ENCODE measurements around the gene CYP39A1. TPM values are rescaled to one million over a fixed set of nuclear protein-coding genes. Genes with fewer than 3 reads are reported as not detected.

CYP39A1 gene, protein sequence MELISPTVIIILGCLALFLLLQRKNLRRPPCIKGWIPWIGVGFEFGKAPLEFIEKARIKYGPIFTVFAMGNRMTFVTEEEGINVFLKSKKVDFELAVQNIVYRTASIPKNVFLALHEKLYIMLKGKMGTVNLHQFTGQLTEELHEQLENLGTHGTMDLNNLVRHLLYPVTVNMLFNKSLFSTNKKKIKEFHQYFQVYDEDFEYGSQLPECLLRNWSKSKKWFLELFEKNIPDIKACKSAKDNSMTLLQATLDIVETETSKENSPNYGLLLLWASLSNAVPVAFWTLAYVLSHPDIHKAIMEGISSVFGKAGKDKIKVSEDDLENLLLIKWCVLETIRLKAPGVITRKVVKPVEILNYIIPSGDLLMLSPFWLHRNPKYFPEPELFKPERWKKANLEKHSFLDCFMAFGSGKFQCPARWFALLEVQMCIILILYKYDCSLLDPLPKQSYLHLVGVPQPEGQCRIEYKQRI
- total RNA-seq (under 1 TPM; 0.62 to 0.90 (median 0.67) TPM), polyA plus RNA-seq (1 to 10 TPM in 1 of 3 donors, under 1 TPM in 2; 0.34 to 2.0 (median 0.58) TPM)
- long read RNA-seq, donor 1, partial matches to known transcripts, result 0 of 1 reads
- long read RNA-seq, donor 1, other reads (novel, unspliced or antisense), result 1 of 1 reads
- long read RNA-seq, donor 2, partial matches to known transcripts, result 0 of 2 reads
- long read RNA-seq, donor 2, other reads (novel, unspliced or antisense), result 2 of 2 reads

DNA sequence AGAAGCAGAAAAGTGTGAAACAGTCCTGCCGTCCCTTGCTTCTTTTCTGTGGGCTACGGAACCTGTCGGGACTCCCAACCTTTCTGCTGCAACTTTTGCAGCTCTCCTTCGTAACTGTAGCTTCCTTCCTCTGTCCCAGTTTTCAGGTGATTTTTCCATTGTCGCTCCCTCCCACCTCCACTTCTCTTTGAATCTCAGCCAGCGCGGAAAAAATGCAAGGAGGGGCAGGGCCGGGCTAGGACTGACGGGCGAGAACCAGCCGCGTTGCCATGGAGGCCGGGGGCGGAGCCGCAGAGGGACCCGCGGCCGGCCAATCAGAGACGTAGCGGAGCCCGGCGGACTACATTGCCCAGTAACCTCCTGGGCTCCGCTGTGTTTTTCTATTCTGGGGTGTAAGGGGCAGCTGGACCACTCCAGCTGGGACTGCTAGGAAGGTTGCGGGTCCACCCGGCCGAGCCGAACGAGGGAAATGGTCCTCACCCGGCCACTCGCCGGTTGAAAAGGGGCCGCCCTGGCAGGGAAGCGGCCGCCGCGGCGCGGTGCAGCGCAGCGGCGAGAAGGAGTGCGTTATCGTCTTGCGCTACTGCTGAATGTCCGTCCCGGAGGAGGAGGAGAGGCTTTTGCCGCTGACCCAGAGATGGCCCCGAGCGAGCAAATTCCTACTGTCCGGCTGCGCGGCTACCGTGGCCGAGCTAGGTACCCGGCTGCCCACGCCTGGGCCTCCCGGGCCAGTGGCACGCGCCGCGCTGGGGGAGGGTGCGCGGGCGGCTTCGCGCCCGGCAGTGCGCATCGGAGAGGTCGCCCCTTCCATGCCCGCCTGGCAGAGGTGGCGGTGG lies at the start of gene CYP39A1, which contains the start of gene SLC25A27:
CYP39A1 (minus strand) TSS at position 216 of the 836 bp plus-strand sequence. CDS start 236 bp downstream, outside the sequence.
SLC25A27 (plus strand) TSS at position 373 of the 836 bp plus-strand sequence; CDS start at position 591, 218 bp downstream.
- ATAC-seq, result peak; percentile 99 to 100 (median 100)
- 0 to 1% (median 0%) methylated on average over 56 to 72 of the region's 72 CpGs for WGBS, 3 donors
- Histone ChIP-seq H3K36me3 (ENCODE audit: insufficient read depth in 1 of 2, low read depth in 1 of 2) (peaks cover 0 to 16% of the 10 kb centered on the region in 2 donors), H3K4me3 (peak within 1 kb of the TSS; percentile 97), H3K4me1 (peaks cover 16% of the 10 kb centered on the region), H3K27me3 (ENCODE audit: insufficient read depth in 3 of 3, low read length in 2 of 3) (no peaks in the 10 kb centered on the region), H3K9me3 (no peaks in the 10 kb centered on the region), H3K27ac (peak within 1 kb of the TSS; percentile 90)
- TF ChIP-seq, protein P1, sequence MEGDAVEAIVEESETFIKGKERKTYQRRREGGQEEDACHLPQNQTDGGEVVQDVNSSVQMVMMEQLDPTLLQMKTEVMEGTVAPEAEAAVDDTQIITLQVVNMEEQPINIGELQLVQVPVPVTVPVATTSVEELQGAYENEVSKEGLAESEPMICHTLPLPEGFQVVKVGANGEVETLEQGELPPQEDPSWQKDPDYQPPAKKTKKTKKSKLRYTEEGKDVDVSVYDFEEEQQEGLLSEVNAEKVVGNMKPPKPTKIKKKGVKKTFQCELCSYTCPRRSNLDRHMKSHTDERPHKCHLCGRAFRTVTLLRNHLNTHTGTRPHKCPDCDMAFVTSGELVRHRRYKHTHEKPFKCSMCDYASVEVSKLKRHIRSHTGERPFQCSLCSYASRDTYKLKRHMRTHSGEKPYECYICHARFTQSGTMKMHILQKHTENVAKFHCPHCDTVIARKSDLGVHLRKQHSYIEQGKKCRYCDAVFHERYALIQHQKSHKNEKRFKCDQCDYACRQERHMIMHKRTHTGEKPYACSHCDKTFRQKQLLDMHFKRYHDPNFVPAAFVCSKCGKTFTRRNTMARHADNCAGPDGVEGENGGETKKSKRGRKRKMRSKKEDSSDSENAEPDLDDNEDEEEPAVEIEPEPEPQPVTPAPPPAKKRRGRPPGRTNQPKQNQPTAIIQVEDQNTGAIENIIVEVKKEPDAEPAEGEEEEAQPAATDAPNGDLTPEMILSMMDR (IDR thresholded peaks at IDR 0.05), result no peak
- DNase-seq, result peak; percentile 92 to 95
- intact Hi-C loops (cut with DNase I), result no loop called here

DNA sequence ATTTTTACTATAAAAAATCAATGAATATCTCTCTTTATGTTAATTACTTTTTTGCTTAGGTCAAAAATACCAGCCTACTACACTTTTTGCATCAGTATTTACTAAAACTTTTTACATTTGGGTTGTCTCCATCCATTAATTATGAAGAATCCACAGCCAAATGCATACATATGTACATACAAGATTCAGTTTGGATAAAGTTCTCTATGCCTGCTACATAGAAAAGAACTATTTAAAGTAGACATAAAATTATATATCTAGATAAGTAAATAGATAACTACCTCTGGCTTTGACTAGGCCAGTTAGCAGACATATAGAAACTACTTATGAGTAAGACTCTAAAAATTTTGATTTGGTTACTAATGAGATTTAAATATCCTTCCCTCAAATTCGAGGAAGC lies 47.4 kb upstream of the CYP39A1 start:
- no peaks in the 10 kb centered on the region for H3K4me1 ChIP-seq
- no peak overlapping the region for H3K4me3 ChIP-seq
- 81 to 90% (median 81%) methylated on average over 1 of the region's 1 CpG for WGBS, 3 donors
- no peak overlapping the region for H3K27ac ChIP-seq
- TF ChIP-seq, protein P1 (IDR thresholded peaks at IDR 0.05), result no peak
- H3K9me3 ChIP-seq, result no peaks in the 10 kb centered on the region
- DNase-seq (no peak), ATAC-seq (no peak)
- peaks cover 0 to 6% of the 10 kb centered on the region in 2 donors for H3K36me3 ChIP-seq (ENCODE audit: insufficient read depth in 1 of 2, low read depth in 1 of 2)
- no peaks in the 10 kb centered on the region for H3K27me3 ChIP-seq (ENCODE audit: insufficient read depth in 3 of 3, low read length in 2 of 3)
- intact Hi-C loops (cut with DNase I), result no loop called here

DNA sequence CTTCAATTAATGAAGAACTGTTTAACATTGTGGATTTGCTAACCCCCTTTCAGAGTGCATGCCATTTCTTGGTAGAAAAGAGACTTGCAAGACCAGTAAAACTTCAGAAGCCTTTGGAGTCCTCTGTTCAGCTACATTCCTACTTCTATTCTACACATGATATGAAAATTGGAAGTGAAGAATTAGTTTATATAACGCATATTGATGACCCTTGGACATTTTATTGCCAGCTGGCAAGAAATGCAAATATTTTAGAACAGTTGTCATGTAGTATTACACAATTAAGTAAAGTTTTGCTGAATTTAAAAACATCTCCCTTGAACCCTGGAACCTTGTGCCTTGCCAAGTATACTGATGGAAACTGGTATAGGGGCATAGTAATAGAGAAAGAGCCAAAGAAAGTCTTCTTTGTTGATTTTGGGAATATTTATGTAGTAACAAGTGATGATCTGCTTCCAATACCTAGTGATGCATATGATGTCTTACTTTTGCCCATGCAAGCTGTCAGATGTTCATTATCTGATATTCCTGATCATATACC lies 38.4 kb upstream of the CYP39A1 start:
- Histone ChIP-seq H3K4me1 (no peaks in the 10 kb centered on the region), H3K27ac (no peak overlapping the region), H3K4me3 (no peak overlapping the region), H3K36me3 (ENCODE audit: insufficient read depth in 1 of 2, low read depth in 1 of 2) (no peaks in the 10 kb centered on the region), H3K9me3 (no peaks in the 10 kb centered on the region), H3K27me3 (ENCODE audit: insufficient read depth in 3 of 3, low read length in 2 of 3) (no peaks in the 10 kb centered on the region)
- ATAC-seq, result no peak
- intact Hi-C loops (cut with DNase I), result no loop called here
- 40 to 54% (median 50%) methylated on average over 1 of the region's 1 CpG for WGBS, 3 donors
- TF ChIP-seq, protein P1 (IDR thresholded peaks at IDR 0.05), result no peak
- DNase-seq, result no peak

DNA sequence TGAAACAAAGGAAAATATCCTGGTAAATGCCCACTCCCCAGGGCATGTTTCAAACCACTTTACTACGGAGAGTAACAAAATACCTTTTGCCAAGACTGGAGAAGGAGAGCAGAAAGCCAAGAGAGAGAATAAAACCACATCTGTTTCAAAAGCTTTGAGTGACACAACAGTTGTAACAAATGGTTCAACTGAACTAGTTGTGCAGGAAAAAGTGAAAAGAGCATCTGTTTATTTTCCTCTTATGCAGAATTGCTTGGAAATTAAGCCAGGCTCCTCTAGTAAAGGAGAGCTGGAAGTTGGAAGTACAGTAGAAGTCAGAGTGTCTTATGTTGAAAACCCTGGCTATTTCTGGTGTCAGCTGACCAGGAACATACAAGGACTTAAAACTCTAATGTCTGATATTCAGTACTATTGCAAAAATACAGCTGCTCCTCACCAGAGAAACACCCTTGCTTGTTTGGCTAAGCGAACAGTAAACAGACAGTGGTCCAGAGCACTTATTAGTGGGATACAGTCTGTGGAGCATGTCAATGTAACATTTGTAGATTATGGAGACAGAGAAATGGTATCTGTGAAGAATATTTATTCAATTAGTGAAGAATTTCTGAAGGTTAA lies 37.6 kb upstream of the CYP39A1 start:
- Histone ChIP-seq H3K4me3 (no peak overlapping the region), H3K9me3 (no peaks in the 10 kb centered on the region), H3K27me3 (ENCODE audit: insufficient read depth in 3 of 3, low read length in 2 of 3) (no peaks in the 10 kb centered on the region), H3K27ac (no peak overlapping the region), H3K36me3 (ENCODE audit: insufficient read depth in 1 of 2, low read depth in 1 of 2) (no peaks in the 10 kb centered on the region), H3K4me1 (no peaks in the 10 kb centered on the region)
- ATAC-seq, result no peak
- 48 to 59% (median 57%) methylated on average over 2 of the region's 2 CpGs for WGBS, 3 donors
- DNase-seq, result no peak
- TF ChIP-seq, protein P1 (IDR thresholded peaks at IDR 0.05), result no peak
- intact Hi-C loops (cut with DNase I), result no loop called here

All from psoas muscle (tissue), 8 donors.